ENCODE data around the gene CHID1. TPM values are rescaled to one million over a fixed set of nuclear protein-coding genes. Genes with fewer than 3 reads are reported as not detected.

CHID1 gene
- total and polyA plus RNA-seq, 8 donors, result 81.4 to 95.7 (median 93.5) TPM

DNA sequence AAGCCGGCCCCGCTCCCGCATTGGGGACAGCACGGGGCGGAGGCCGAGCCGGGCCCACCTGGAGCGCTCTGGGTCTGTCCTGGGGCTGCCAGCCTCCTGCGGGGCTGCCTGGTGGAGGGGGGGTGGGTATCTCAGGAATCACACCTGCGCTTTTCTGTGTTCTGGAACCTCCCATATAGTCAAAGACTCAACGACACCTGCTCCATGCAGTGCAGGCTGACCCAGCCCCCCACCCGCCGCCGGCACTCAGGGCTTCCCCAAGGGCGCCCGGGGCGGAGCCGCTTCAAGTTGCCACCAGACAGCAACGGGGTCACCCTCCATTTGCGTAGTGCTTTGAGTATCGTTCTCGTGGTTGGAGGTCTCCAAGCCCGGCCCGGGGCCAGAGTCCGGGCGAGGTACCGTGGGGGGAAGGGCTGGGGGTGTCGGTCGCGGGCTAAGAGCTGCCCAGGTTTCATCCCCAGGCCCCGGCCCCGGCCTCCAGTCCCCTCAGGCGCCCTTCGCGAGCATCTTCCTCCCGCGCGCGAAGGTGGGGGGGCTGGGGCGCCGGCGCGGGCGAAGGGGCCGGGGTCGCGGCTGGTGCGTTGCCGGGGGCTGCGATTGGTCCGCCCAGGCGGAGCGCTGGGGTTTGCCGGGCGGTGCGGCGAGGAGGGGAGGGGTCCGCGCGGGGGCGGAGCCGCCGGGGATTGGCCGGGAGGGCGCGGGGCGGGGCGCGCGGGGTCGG lies 61.3 kb downstream of the CHID1 start:
- peak overlapping the region; percentile 33 to 53 for H3K4me3 ChIP-seq
- no peak overlapping the region for H3K27ac ChIP-seq
- peaks cover 0 to 30% of the 10 kb centered on the region in 2 donors for H3K27me3 ChIP-seq
- DNase-seq (no peak), ATAC-seq (peak; percentile 3)
- H3K9me3 ChIP-seq, result no peaks in the 10 kb centered on the region
- intact Hi-C loops (cut with DNase I), result no loop called here
- peaks cover 28 to 55% of the 10 kb centered on the region in 2 donors for H3K4me1 ChIP-seq
- H3K36me3 ChIP-seq, result no peaks in the 10 kb centered on the region
- TF ChIP-seq, protein P1, sequence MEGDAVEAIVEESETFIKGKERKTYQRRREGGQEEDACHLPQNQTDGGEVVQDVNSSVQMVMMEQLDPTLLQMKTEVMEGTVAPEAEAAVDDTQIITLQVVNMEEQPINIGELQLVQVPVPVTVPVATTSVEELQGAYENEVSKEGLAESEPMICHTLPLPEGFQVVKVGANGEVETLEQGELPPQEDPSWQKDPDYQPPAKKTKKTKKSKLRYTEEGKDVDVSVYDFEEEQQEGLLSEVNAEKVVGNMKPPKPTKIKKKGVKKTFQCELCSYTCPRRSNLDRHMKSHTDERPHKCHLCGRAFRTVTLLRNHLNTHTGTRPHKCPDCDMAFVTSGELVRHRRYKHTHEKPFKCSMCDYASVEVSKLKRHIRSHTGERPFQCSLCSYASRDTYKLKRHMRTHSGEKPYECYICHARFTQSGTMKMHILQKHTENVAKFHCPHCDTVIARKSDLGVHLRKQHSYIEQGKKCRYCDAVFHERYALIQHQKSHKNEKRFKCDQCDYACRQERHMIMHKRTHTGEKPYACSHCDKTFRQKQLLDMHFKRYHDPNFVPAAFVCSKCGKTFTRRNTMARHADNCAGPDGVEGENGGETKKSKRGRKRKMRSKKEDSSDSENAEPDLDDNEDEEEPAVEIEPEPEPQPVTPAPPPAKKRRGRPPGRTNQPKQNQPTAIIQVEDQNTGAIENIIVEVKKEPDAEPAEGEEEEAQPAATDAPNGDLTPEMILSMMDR (IDR thresholded peaks at IDR 0.05), result no peak

- Histone ChIP-seq H3K27me3 (peaks cover 0 to 34% of the 10 kb centered on the region in 2 donors), H3K36me3 (no peaks in the 10 kb centered on the region), H3K9me3 (no peaks in the 10 kb centered on the region), H3K4me3 (peak overlapping the region in 1 of 2 donors; percentile 53), H3K27ac (no peak overlapping the region), H3K4me1 (peaks cover 31 to 63% of the 10 kb centered on the region in 2 donors)
- intact Hi-C loops (cut with DNase I), result no loop called here
- peak in 1 of 4 donors; percentile 88 for DNase-seq
- peak; percentile 15 for ATAC-seq
- TF ChIP-seq, protein P1 (IDR thresholded peaks at IDR 0.05), result peak; percentile 94 to 95
These were observed 62.2 kb downstream of the CHID1 start for GRCh38 chr11:848380-848931.

DNA sequence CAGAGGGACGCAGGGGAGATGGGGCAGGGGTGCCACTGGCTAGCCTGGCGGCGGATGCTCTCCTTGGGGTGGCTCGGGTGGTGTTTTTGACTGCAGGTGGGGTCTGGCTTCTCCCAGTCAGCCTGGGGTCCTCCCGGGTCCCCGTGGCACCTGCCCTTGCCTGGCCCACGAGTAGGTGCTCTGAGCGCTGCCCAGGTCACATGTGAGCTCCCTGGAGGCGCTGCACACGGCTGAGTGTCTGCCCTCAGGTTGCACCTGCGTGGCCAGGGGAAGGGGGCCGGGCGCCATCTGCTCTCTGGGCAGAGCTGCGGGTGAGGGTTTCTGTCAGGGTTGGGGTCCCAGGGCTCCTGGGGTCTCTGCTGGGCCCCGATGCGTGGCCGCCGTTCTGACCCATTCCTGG lies 62.7 kb downstream of the CHID1 start:
- TF ChIP-seq, protein P1 (IDR thresholded peaks at IDR 0.05), result no peak
- peaks cover 0 to 40% of the 10 kb centered on the region in 2 donors for H3K27me3 ChIP-seq
- H3K4me3 ChIP-seq, result no peak overlapping the region
- DNase-seq, result no peak
- peaks cover 35 to 69% of the 10 kb centered on the region in 2 donors for H3K4me1 ChIP-seq
- H3K9me3 ChIP-seq, result no peaks in the 10 kb centered on the region
- H3K36me3 ChIP-seq, result no peaks in the 10 kb centered on the region
- H3K27ac ChIP-seq, result no peak overlapping the region
- intact Hi-C loops (cut with DNase I), result no loop called here
- ATAC-seq, result no peak

DNA sequence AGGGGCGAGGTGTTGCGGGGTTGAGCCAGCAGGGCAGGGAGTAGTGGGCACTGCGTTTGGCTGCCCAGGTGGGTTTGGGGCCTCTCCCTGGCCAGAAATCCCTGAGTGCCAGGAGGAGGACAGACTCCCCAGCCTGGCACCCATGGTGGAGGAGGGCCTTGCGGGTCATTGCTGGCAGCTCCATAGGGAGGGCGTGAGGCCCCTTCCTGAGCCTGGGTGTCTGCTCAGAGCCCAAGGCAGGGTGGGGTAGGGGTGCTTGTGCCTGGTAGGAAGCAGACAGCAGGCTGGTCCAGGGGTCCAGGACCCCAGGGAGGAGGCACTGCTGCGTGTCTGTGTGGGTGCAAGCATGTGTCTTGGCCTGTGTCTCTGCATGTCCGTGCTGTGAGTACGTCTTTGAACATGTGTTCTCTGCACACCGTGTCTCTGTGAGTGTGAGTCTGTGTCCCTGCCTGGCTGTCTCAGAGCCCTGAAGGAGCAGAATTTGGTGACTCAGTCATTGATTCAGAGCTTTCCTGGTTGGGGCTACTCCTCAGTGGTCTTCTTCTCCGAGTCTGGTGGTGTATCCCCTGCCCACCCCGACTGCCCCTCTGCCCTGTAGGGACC lies 64.0 kb downstream of the CHID1 start:
- Histone ChIP-seq H3K9me3 (no peaks in the 10 kb centered on the region), H3K4me1 (peaks cover 35 to 72% of the 10 kb centered on the region in 2 donors), H3K4me3 (no peak overlapping the region), H3K27me3 (peaks cover 0 to 41% of the 10 kb centered on the region in 2 donors), H3K27ac (peak overlapping the region; percentile 91 to 92), H3K36me3 (no peaks in the 10 kb centered on the region)
- no peak for ATAC-seq
- TF ChIP-seq, protein P1 (IDR thresholded peaks at IDR 0.05), result no peak
- intact Hi-C loops (cut with DNase I), result no loop called here
- no peak for DNase-seq

DNA sequence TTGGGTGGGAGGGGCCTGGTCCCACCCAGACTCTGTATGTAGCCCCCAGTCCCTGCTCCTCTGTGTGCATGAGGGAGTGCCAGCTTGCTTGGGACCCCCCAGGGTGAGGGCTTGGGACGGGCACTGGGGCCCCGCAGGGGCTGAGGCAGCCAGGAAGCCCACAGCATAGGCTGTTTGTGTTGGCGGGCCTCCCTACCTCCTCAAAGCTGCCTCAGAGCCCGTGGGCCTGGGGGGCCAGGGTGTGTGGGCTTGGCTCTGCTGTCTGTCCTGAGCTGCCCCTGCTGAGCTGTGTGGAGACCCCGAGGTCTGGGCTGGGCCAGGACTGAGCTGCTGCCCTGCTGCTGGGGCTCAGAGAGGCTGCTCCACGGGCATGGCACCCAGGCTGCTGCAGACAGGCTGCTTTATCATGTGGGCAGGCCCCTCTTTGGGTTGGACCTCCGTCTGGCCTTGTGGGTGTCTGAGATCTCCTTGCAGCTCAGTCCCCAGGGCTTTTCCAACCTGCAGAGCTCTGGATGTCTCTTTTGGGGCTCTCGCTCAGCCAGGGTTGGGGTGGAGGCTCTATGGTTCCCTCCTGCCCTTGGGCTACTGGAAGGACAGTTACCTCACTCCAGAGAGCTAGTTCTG lies 64.6 kb downstream of the CHID1 start:
- Histone ChIP-seq H3K9me3 (no peaks in the 10 kb centered on the region), H3K36me3 (peaks cover 0 to 1% of the 10 kb centered on the region in 2 donors), H3K27ac (peak overlapping the region; percentile 91 to 92), H3K4me3 (no peak overlapping the region), H3K4me1 (peaks cover 41 to 78% of the 10 kb centered on the region in 2 donors), H3K27me3 (peaks cover 0 to 41% of the 10 kb centered on the region in 2 donors)
- DNase-seq (no peak), ATAC-seq (no peak)
- intact Hi-C loops (cut with DNase I), result no loop called here
- TF ChIP-seq, protein P1 (IDR thresholded peaks at IDR 0.05), result no peak
